ENCODE data around the gene MORF4L1.
A peak's percentile ranks its signal among the peaks of the same experiment; 100 is the strongest.
"Not testable (repeated sequence)": the region's sequence is repeated elsewhere in the genome, so short reads cannot be mapped to it uniquely, and the experiment has no call there.

The MORF4L1 gene

GRCh38 chr15:78875107-78875914, 2.6 kb downstream of the MORF4L1 start:
- DNase-seq (ENCODE audit: extremely low read depth, insufficient read length): no peak
- Histone ChIP-seq H3K4me3 (replicated peaks; ENCODE audit: low read depth, low read length) (peak overlapping the region; percentile 99), H3K36me3 (ENCODE audit: control insufficient read depth, insufficient read depth, low read length) (no peaks in the 10 kb centered on the region; the same call in 1 of the 2 replicates), H3K27me3 (replicated peaks; ENCODE audit: control insufficient read depth, insufficient read depth, low read length) (no peaks in the 10 kb centered on the region)
- no peak for TF ChIP-seq CTCF (IDR thresholded peaks at IDR 0.05; ENCODE audit: insufficient read depth, low read length, poor library complexity, severe bottlenecking)

- not testable (repeated sequence) for H3K36me3 ChIP-seq (ENCODE audit: control insufficient read depth, insufficient read depth, low read length); H3K27me3 ChIP-seq (replicated peaks; ENCODE audit: control insufficient read depth, insufficient read depth, low read length); DNase-seq (ENCODE audit: extremely low read depth, insufficient read length)
- H3K4me3 ChIP-seq (replicated peaks; ENCODE audit: low read depth, low read length): peak overlapping the region; percentile 10; the same call in 1 of the 2 replicates
Observed at GRCh38 chr15:78876954-78877353, 4.3 kb downstream of the MORF4L1 start.

- no peak for TF ChIP-seq CTCF (IDR thresholded peaks at IDR 0.05; ENCODE audit: insufficient read depth, low read length, poor library complexity, severe bottlenecking)
- no peaks in the 10 kb centered on the region; the same call in 1 of the 2 replicates for H3K36me3 ChIP-seq (ENCODE audit: control insufficient read depth, insufficient read depth, low read length)
- no peak for DNase-seq (ENCODE audit: extremely low read depth, insufficient read length)
- H3K4me3 ChIP-seq (replicated peaks; ENCODE audit: low read depth, low read length): no peak overlapping the region; the same call in 1 of the 2 replicates
- no peaks in the 10 kb centered on the region for H3K27me3 ChIP-seq (replicated peaks; ENCODE audit: control insufficient read depth, insufficient read depth, low read length)
Observed at GRCh38 chr15:78878356-78878755, 5.7 kb downstream of the MORF4L1 start.

- Histone ChIP-seq H3K27me3 (replicated peaks; ENCODE audit: control insufficient read depth, insufficient read depth, low read length) (no peaks in the 10 kb centered on the region), H3K36me3 (ENCODE audit: control insufficient read depth, insufficient read depth, low read length) (no peaks in the 10 kb centered on the region; the same call in 1 of the 2 replicates), H3K4me3 (replicated peaks; ENCODE audit: low read depth, low read length) (no peak overlapping the region; the same call in 1 of the 2 replicates)
- no peak for TF ChIP-seq CTCF (IDR thresholded peaks at IDR 0.05; ENCODE audit: insufficient read depth, low read length, poor library complexity, severe bottlenecking)
- no peak for DNase-seq (ENCODE audit: extremely low read depth, insufficient read length)
Observed at GRCh38 chr15:78879517-78880241, 7.0 kb downstream of the MORF4L1 start.

GRCh38 chr15:78880242-78880533, 7.5 kb downstream of the MORF4L1 start:
- Histone ChIP-seq H3K36me3 (ENCODE audit: control insufficient read depth, insufficient read depth, low read length) (no peaks in the 10 kb centered on the region; the same call in none of the 2 replicates), H3K4me3 (replicated peaks; ENCODE audit: low read depth, low read length) (no peak overlapping the region), H3K27me3 (replicated peaks; ENCODE audit: control insufficient read depth, insufficient read depth, low read length) (no peaks in the 10 kb centered on the region)
- no peak for DNase-seq (ENCODE audit: extremely low read depth, insufficient read length)
- no peak for TF ChIP-seq CTCF (IDR thresholded peaks at IDR 0.05; ENCODE audit: insufficient read depth, low read length, poor library complexity, severe bottlenecking)

GRCh38 chr15:78880813-78881212, 8.1 kb downstream of the MORF4L1 start:
- no peaks in the 10 kb centered on the region for H3K27me3 ChIP-seq (replicated peaks; ENCODE audit: control insufficient read depth, insufficient read depth, low read length)
- H3K36me3 ChIP-seq (ENCODE audit: control insufficient read depth, insufficient read depth, low read length): no peaks in the 10 kb centered on the region; the same call in none of the 2 replicates
- H3K4me3 ChIP-seq (replicated peaks; ENCODE audit: low read depth, low read length): no peak overlapping the region
- DNase-seq (ENCODE audit: extremely low read depth, insufficient read length): no peak
- TF ChIP-seq CTCF (IDR thresholded peaks at IDR 0.05; ENCODE audit: insufficient read depth, low read length, poor library complexity, severe bottlenecking): no peak

Measured in GM06990 (cell line).